Heart left ventricle (tissue), 16 donors: ENCODE data around the gene ZNF423. TPM values are rescaled to one million over a fixed set of nuclear protein-coding genes. Genes with fewer than 3 reads are reported as not detected.

Experiments used
- ATAC-seq, 4 donors: fragments of 200-7000 bp; cut with Tn5 transposase; one replicate each; pipeline ENCODE4 v1.9.1; 2020 to 2022; ENCODE audit warnings: moderate library complexity in 4 of 4, mild to moderate bottlenecking in 3 of 4, moderate number of reproducible peaks in 1 of 4
- DNase-seq, 5 donors: peaks; one replicate each; pipeline ENCODE4 v3.0.0-alpha.2; 2020
- H3K27ac ChIP-seq, 12 donors: fragments of 200-600 bp; sonication (generic) in 4 of 12; one replicate each; pipeline versions ENCODE4 v1.5.0 to v1.8.0; 2016 to 2022; ENCODE audit warnings: mild to moderate bottlenecking in 2 of 12
- H3K27me3 ChIP-seq, 9 donors: fragments of 200-600 bp; sonication (generic) in 2 of 9; one replicate each; pipeline versions ENCODE4 v1.5.1 to v1.8.0; 2016 to 2022; ENCODE audit warnings: mild to moderate bottlenecking in 3 of 9
- H3K36me3 ChIP-seq, 9 donors: fragments of 200-600 bp; sonication (generic) in 2 of 9; one replicate each; pipeline versions ENCODE4 v1.5.0 to v1.8.0; 2018 to 2022; ENCODE audit warnings: mild to moderate bottlenecking in 2 of 9
- H3K4me1 ChIP-seq, 12 donors: fragments of 200-600 bp; sonication (generic) in 4 of 12; one replicate each; pipeline versions ENCODE4 v1.5.0 to v1.8.0; 2016 to 2022; ENCODE audit warnings: mild to moderate bottlenecking in 3 of 12
- H3K4me3 ChIP-seq, 12 donors: fragments of 200-600 bp; sonication (generic) in 4 of 12; one replicate each; pipeline versions ENCODE4 v1.5.0 to v1.8.0; 2017 to 2022; ENCODE audit warnings: mild to moderate bottlenecking in 9 of 12, moderate library complexity in 4 of 12
- H3K9me3 ChIP-seq, 12 donors: fragments of 200-600 bp; sonication (generic) in 4 of 12; one replicate each; pipeline versions ENCODE4 v1.5.0 to v1.8.0; 2016 to 2022; ENCODE audit warnings: mild to moderate bottlenecking in 1 of 12
- CTCF ChIP-seq, 12 donors: fragments of 200-600 bp; sonication (generic) in 4 of 12; IDR thresholded peaks; one replicate each; pipeline versions ENCODE4 v1.5.0 to v1.8.0; 2018 to 2022; ENCODE audit warnings: antibody characterized with exemption in 12 of 12, mild to moderate bottlenecking in 5 of 12
- POLR2A ChIP-seq, 2 donors: fragments of 450-650 bp; IDR thresholded peaks; one replicate each; pipeline ENCODE4 v1.6.1; 2017; ENCODE audit warnings: antibody characterized with exemption in 2 of 2, mild to moderate bottlenecking in 2 of 2, moderate library complexity in 2 of 2
- WGBS, 4 donors: extraction: QIAGEN DNeasy Blood & Tissue Kit in 2 of 4; methylation state at CpG; one replicate each; pipeline versions ENCODE4 v1.1.5 to v1.1.7; 2013 to 2018; 5-methylcytosine and 5-hydroxymethylcytosine counted together
- intact Hi-C, 10 donors: fragments of 100-400 bp; cut with DNase I; formaldehyde crosslinking; loops; one replicate each; pipeline versions ENCODE4 v1.11.1 to v1.14.2; 2022
- polyA plus RNA-seq, 2 donors: library from polyadenylated mRNA; stranded (reverse); fragments of 200-250 nt; gene quantifications; one replicate each; pipeline ENCODE4 v1.2.3, GENCODE V29; 2013
- total RNA-seq, 9 donors: library from RNA; depleted of rRNA in 2 of 9; stranded (reverse); fragments of >200 nt in 2 of 9; fragmentation: NEBNext Ultra II Directional in 3 of 9; extraction: Animal tissue kit (Norgen Biotek cat#: 25700) in 3 of 9; gene quantifications; one replicate each; pipeline versions ENCODE4 v1.1.0 to v1.2.4, GENCODE V29; 2016 to 2023
- donor health status: ischemic (EF 13 %, LVEDD 7.1; RV severe dilation, severe dysfunction).
- donor health status: healthy with polysubstance abuse.
- donor health status: DM: no; HTN: yes; CAD: no.
- donor health status: DM: no; HTN: no; CAD: no.
- donor health status: ischemic (EF 25% LVEDD 6.9; RV normal size, moderate dysfunction).
- donor health status: ischemic (EF 25% LVEDD 5.7; RV mildly dilated, moderate dysfunction).
- donor health status: healthy.
- donor health status: DM: yes; HTN: yes; CAD: no.
- donor health status: ischemic (EF 35%, LVEDD 5.7; RV mildly dilated, moderate dysfunction).
- donor health status: nonischemic (EF 11% LVEDD 7.7; RV severe dilation, severe dysfunction).
- donor health status: DM: yes; HTN: yes; CAD: no.
- donor health status: PGD.
- donor health status: ischemic (EF 29% LVEDD 5.4; RV normal size, mild dysfunction).
- donor health status: nonischemic (EF 23%, LVEDD 6.1; RV moderate dilation, normal function).

The ZNF423 gene
- total and polyA plus RNA-seq, 11 donors: 1.8 to 10.4 (median 5.7) TPM

- Histone ChIP-seq H3K4me1 (peaks cover 0 to 2% (median 0%) of the 10 kb centered on the region in 12 donors), H3K27me3 (no peaks in the 10 kb centered on the region), H3K27ac (no peak overlapping the region), H3K4me3 (no peak overlapping the region), H3K9me3 (peaks cover 0 to 4% (median 0%) of the 10 kb centered on the region in 12 donors), H3K36me3 (no peaks in the 10 kb centered on the region)
- no peak for ATAC-seq
- no peak for TF ChIP-seq POLR2A (IDR thresholded peaks at IDR 0.05)
- TF ChIP-seq CTCF (IDR thresholded peaks at IDR 0.05): no peak
- WGBS, 4 donors: 34 to 47% (median 42%) methylated on average over 5 of the region's 5 CpGs
- intact Hi-C loops: loop anchor here in 7 of 10 donors (2.0 to 10.0 kb wide), 8 partner anchors 147 to 315 kb away; partner anchors contain the start of gene ZNF423 (in 4 of the 7)
- DNase-seq: no peak
Measured at GRCh38 chr16:49608098-49608497, 247.8 kb downstream of the ZNF423 start.

- Histone ChIP-seq H3K27me3 (no peaks in the 10 kb centered on the region), H3K36me3 (no peaks in the 10 kb centered on the region), H3K9me3 (no peaks in the 10 kb centered on the region), H3K4me1 (peaks cover 0 to 2% (median 0%) of the 10 kb centered on the region in 12 donors), H3K4me3 (no peak overlapping the region), H3K27ac (no peak overlapping the region)
- no peak for DNase-seq
- WGBS, 4 donors: 83 to 89% (median 87%) methylated on average over 14 of the region's 14 CpGs
- intact Hi-C loops: loop anchor here in 7 of 10 donors (2.0 to 10.0 kb wide), 7 partner anchors 149 to 317 kb away; partner anchors contain the start of gene ZNF423 (in 4 of the 7)
- TF ChIP-seq POLR2A (IDR thresholded peaks at IDR 0.05) (no peak), CTCF (IDR thresholded peaks at IDR 0.05) (no peak)
- ATAC-seq: no peak
Measured at GRCh38 chr16:49605536-49606254, 250.2 kb downstream of the ZNF423 start.

- intact Hi-C loops: loop anchor here in 6 of 10 donors (5.0 to 10.0 kb wide), 6 partner anchors 150 to 318 kb away; partner anchors contain the start of gene ZNF423 (in 4 of the 6)
- peaks cover 0 to 2% (median 0%) of the 10 kb centered on the region in 12 donors for H3K4me1 ChIP-seq
- no peak for DNase-seq
- ATAC-seq: no peak
- H3K36me3 ChIP-seq: no peaks in the 10 kb centered on the region
- H3K4me3 ChIP-seq: no peak overlapping the region
- WGBS, 4 donors: 90 to 95% (median 93%) methylated on average over 4 of the region's 4 CpGs
- H3K27me3 ChIP-seq: no peaks in the 10 kb centered on the region
- H3K27ac ChIP-seq: no peak overlapping the region
- TF ChIP-seq CTCF (IDR thresholded peaks at IDR 0.05) (no peak), POLR2A (IDR thresholded peaks at IDR 0.05) (no peak)
- H3K9me3 ChIP-seq: no peaks in the 10 kb centered on the region
Measured at GRCh38 chr16:49604602-49605001, 251.3 kb downstream of the ZNF423 start.

- Histone ChIP-seq H3K9me3 (no peaks in the 10 kb centered on the region), H3K27ac (no peak overlapping the region), H3K4me1 (no peaks in the 10 kb centered on the region), H3K4me3 (no peak overlapping the region), H3K27me3 (no peaks in the 10 kb centered on the region), H3K36me3 (no peaks in the 10 kb centered on the region)
- intact Hi-C loops: loop anchor here in 3 of 10 donors (10.0 kb wide), 2 partner anchors 151 to 251 kb away; partner anchors contain the start of gene ZNF423 (in 1 of the 3)
- TF ChIP-seq POLR2A (IDR thresholded peaks at IDR 0.05): no peak
- no peak for TF ChIP-seq CTCF (IDR thresholded peaks at IDR 0.05)
- no peak for DNase-seq
- no peak for ATAC-seq
- 93 to 100% (median 95%) methylated on average over 4 to 9 of the region's 9 CpGs for WGBS, 4 donors
Measured at GRCh38 chr16:49603956-49604355, 252.0 kb downstream of the ZNF423 start.
